Heart left ventricle (tissue), 16 donors: Measurements from ENCODE around the gene DLD. TPM values are rescaled to one million over a fixed set of nuclear protein-coding genes. Genes with fewer than 3 reads are reported as not detected.

Experiments
- ATAC-seq, 4 donors: fragments of 200-7000 bp; cut with Tn5 transposase; one replicate each; pipeline ENCODE4 v1.9.1; 2020 to 2022; ENCODE audit warnings: moderate library complexity in 4 of 4, mild to moderate bottlenecking in 3 of 4, moderate number of reproducible peaks in 1 of 4
- DNase-seq, 5 donors: peaks; one replicate each; pipeline ENCODE4 v3.0.0-alpha.2; 2020
- H3K27ac ChIP-seq, 12 donors: fragments of 200-600 bp; sonication (generic) in 4 of 12; one replicate each; pipeline versions ENCODE4 v1.5.0 to v1.8.0; 2016 to 2022; ENCODE audit warnings: mild to moderate bottlenecking in 2 of 12
- H3K27me3 ChIP-seq, 9 donors: fragments of 200-600 bp; sonication (generic) in 2 of 9; one replicate each; pipeline versions ENCODE4 v1.5.1 to v1.8.0; 2016 to 2022; ENCODE audit warnings: mild to moderate bottlenecking in 3 of 9
- H3K36me3 ChIP-seq, 9 donors: fragments of 200-600 bp; sonication (generic) in 2 of 9; one replicate each; pipeline versions ENCODE4 v1.5.0 to v1.8.0; 2018 to 2022; ENCODE audit warnings: mild to moderate bottlenecking in 2 of 9
- H3K4me1 ChIP-seq, 12 donors: fragments of 200-600 bp; sonication (generic) in 4 of 12; one replicate each; pipeline versions ENCODE4 v1.5.0 to v1.8.0; 2016 to 2022; ENCODE audit warnings: mild to moderate bottlenecking in 3 of 12
- H3K4me3 ChIP-seq, 12 donors: fragments of 200-600 bp; sonication (generic) in 4 of 12; one replicate each; pipeline versions ENCODE4 v1.5.0 to v1.8.0; 2017 to 2022; ENCODE audit warnings: mild to moderate bottlenecking in 9 of 12, moderate library complexity in 4 of 12
- H3K9me3 ChIP-seq, 12 donors: fragments of 200-600 bp; sonication (generic) in 4 of 12; one replicate each; pipeline versions ENCODE4 v1.5.0 to v1.8.0; 2016 to 2022; ENCODE audit warnings: mild to moderate bottlenecking in 1 of 12
- CTCF ChIP-seq, 12 donors: fragments of 200-600 bp; sonication (generic) in 4 of 12; IDR thresholded peaks; one replicate each; pipeline versions ENCODE4 v1.5.0 to v1.8.0; 2018 to 2022; ENCODE audit warnings: antibody characterized with exemption in 12 of 12, mild to moderate bottlenecking in 5 of 12
- POLR2A ChIP-seq, 2 donors: fragments of 450-650 bp; IDR thresholded peaks; one replicate each; pipeline ENCODE4 v1.6.1; 2017; ENCODE audit warnings: antibody characterized with exemption in 2 of 2, mild to moderate bottlenecking in 2 of 2, moderate library complexity in 2 of 2
- WGBS, 4 donors: extraction: QIAGEN DNeasy Blood & Tissue Kit in 2 of 4; methylation state at CpG; one replicate each; pipeline versions ENCODE4 v1.1.5 to v1.1.7; 2013 to 2018; 5-methylcytosine and 5-hydroxymethylcytosine counted together
- intact Hi-C, 10 donors: fragments of 100-400 bp; cut with DNase I; formaldehyde crosslinking; loops; one replicate each; pipeline versions ENCODE4 v1.11.1 to v1.14.2; 2022
- polyA plus RNA-seq, 2 donors: library from polyadenylated mRNA; stranded (reverse); fragments of 200-250 nt; gene quantifications; one replicate each; pipeline ENCODE4 v1.2.3, GENCODE V29; 2013
- total RNA-seq, 9 donors: library from RNA; depleted of rRNA in 2 of 9; stranded (reverse); fragments of >200 nt in 2 of 9; fragmentation: NEBNext Ultra II Directional in 3 of 9; extraction: Animal tissue kit (Norgen Biotek cat#: 25700) in 3 of 9; gene quantifications; one replicate each; pipeline versions ENCODE4 v1.1.0 to v1.2.4, GENCODE V29; 2016 to 2023
- donor health status: ischemic (EF 13 %, LVEDD 7.1; RV severe dilation, severe dysfunction).
- donor health status: healthy with polysubstance abuse.
- donor health status: DM: no; HTN: yes; CAD: no.
- donor health status: DM: no; HTN: no; CAD: no.
- donor health status: ischemic (EF 25% LVEDD 6.9; RV normal size, moderate dysfunction).
- donor health status: ischemic (EF 25% LVEDD 5.7; RV mildly dilated, moderate dysfunction).
- donor health status: healthy.
- donor health status: DM: yes; HTN: yes; CAD: no.
- donor health status: ischemic (EF 35%, LVEDD 5.7; RV mildly dilated, moderate dysfunction).
- donor health status: nonischemic (EF 11% LVEDD 7.7; RV severe dilation, severe dysfunction).
- donor health status: DM: yes; HTN: yes; CAD: no.
- donor health status: PGD.
- donor health status: ischemic (EF 29% LVEDD 5.4; RV normal size, mild dysfunction).
- donor health status: nonischemic (EF 23%, LVEDD 6.1; RV moderate dilation, normal function).

Gene DLD
- total and polyA plus RNA-seq, 11 donors: 55.3 to 426 (median 276) TPM

- Histone ChIP-seq H3K4me1 (peaks cover 0 to 76% (median 47%) of the 10 kb centered on the region in 12 donors), H3K9me3 (no peaks in the 10 kb centered on the region), H3K27ac (peak overlapping the region in 1 of 12 donors; percentile 85), H3K36me3 (peaks cover 0 to 85% (median 69%) of the 10 kb centered on the region in 9 donors), H3K27me3 (no peaks in the 10 kb centered on the region), H3K4me3 (no peak overlapping the region)
- DNase-seq: no peak
- WGBS, 4 donors: 91 to 97% (median 95%) methylated on average over 2 of the region's 2 CpGs
- ATAC-seq: no peak
- intact Hi-C loops: loop anchor here in 1 of 10 donors (10.0 kb wide), 1 partner anchor 208 kb away; no protein-coding TSS in a partner anchor
- TF ChIP-seq CTCF (IDR thresholded peaks at IDR 0.05) (no peak), POLR2A (IDR thresholded peaks at IDR 0.05) (no peak)
These were observed 45.3 kb downstream of the DLD start for GRCh38 chr7:107936312-107936711.

GRCh38 chr7:107937531-107937930 is 46.5 kb downstream of the DLD start:
- no peak for TF ChIP-seq POLR2A (IDR thresholded peaks at IDR 0.05)
- TF ChIP-seq CTCF (IDR thresholded peaks at IDR 0.05): no peak
- H3K27me3 ChIP-seq: no peaks in the 10 kb centered on the region
- DNase-seq (no peak), ATAC-seq (no peak)
- no peaks in the 10 kb centered on the region for H3K9me3 ChIP-seq
- H3K4me3 ChIP-seq: no peak overlapping the region
- H3K27ac ChIP-seq: peak overlapping the region in 10 of 12 donors; percentile 22 to 85 (median 64)
- peaks cover 0 to 67% (median 43%) of the 10 kb centered on the region in 12 donors for H3K4me1 ChIP-seq
- intact Hi-C loops: loop anchor here in 1 of 10 donors (10.0 kb wide), 1 partner anchor 207 kb away; no protein-coding TSS in a partner anchor
- H3K36me3 ChIP-seq: peaks cover 0 to 82% (median 64%) of the 10 kb centered on the region in 9 donors
- WGBS, 4 donors: 84 to 91% (median 90%) methylated on average over 1 of the region's 1 CpG

- 37 to 60% (median 39%) methylated on average over 6 of the region's 6 CpGs for WGBS, 4 donors
- no peaks in the 10 kb centered on the region for H3K9me3 ChIP-seq
- peaks cover 0 to 64% (median 42%) of the 10 kb centered on the region in 12 donors for H3K4me1 ChIP-seq
- DNase-seq: peak in 4 of 5 donors; percentile 51 to 63 (median 54)
- TF ChIP-seq POLR2A (IDR thresholded peaks at IDR 0.05) (no peak), CTCF (IDR thresholded peaks at IDR 0.05) (no peak)
- H3K36me3 ChIP-seq: peaks cover 0 to 83% (median 63%) of the 10 kb centered on the region in 9 donors
- H3K27ac ChIP-seq: peak overlapping the region; percentile 28 to 85 (median 65)
- intact Hi-C loops: loop anchor here in 1 of 10 donors (10.0 kb wide), 1 partner anchor 206 kb away; no protein-coding TSS in a partner anchor
- ATAC-seq: peak; percentile 34 to 66 (median 58)
- H3K27me3 ChIP-seq: no peaks in the 10 kb centered on the region
- H3K4me3 ChIP-seq: no peak overlapping the region
These were observed 47.7 kb downstream of the DLD start for GRCh38 chr7:107938456-107939250.
